Ishikawa (cell line): ENCODE data around the gene SCAP.

Experiments
- EP300 ChIP-seq: IDR thresholded peaks from 2 replicates; pipeline ENCODE4 v1.6.1; 2012; ENCODE audit warnings: borderline replicate concordance
- REST ChIP-seq: IDR thresholded peaks from 2 replicates; pipeline ENCODE4 v1.6.1; 2012; ENCODE audit warnings: low read depth, mild to moderate bottlenecking

- TF ChIP-seq EP300 (no peak), REST (no peak)
Observed at GRCh38 chr3:47412453-47412756, 63.3 kb downstream of the SCAP start.
